Measurements from ENCODE around the gene ALS2. TPM values are rescaled to one million over a fixed set of nuclear protein-coding genes. Genes with fewer than 3 reads are reported as not detected.

ALS2 gene
- total RNA-seq, 1 donor from 2014 or later, result 54.0 TPM

- no peaks in the 10 kb centered on the region for H3K9me3 ChIP-seq (ENCODE audit: insufficient read depth, low read depth, low read length)
- no peak overlapping the region for H3K4me3 ChIP-seq (ENCODE audit: insufficient read depth, low read depth, low read length)
- H3K36me3 Mint-ChIP-seq (ENCODE audit: low read depth, unreplicated experiment), result no peaks in the 10 kb centered on the region
- FAIRE-seq, result no peak
- TF ChIP-seq CTCF (IDR thresholded peaks at IDR 0.05; ENCODE audit: insufficient read depth, low read depth, low read length) (no peak), EZH2 (IDR thresholded peaks at IDR 0.05; ENCODE audit: insufficient read depth, low read length) (no peak)
- H4K20me1 ChIP-seq (ENCODE audit: insufficient read depth, low read length), result no peaks in the 10 kb centered on the region
- H3K9me3 Mint-ChIP-seq (ENCODE audit: unreplicated experiment), result no peaks in the 10 kb centered on the region
- peaks cover 24% of the 10 kb centered on the region for H3K4me1 Mint-ChIP-seq (ENCODE audit: low read depth, unreplicated experiment)
- H3K9ac ChIP-seq (ENCODE audit: low read length), result no peak overlapping the region
- no peak for DNase-seq (ENCODE audit: low read depth)
- H3K27ac ChIP-seq (ENCODE audit: low read depth, low read length), result no peak overlapping the region
- H3K4me2 ChIP-seq (ENCODE audit: low read length), result no peak overlapping the region
- H3K27me3 ChIP-seq (ENCODE audit: insufficient read depth, low read length), result no peaks in the 10 kb centered on the region
- no peak overlapping the region for H2AFZ ChIP-seq (ENCODE audit: low read depth, low read length)
- no peaks in the 10 kb centered on the region for H3K27me3 Mint-ChIP-seq (ENCODE audit: low read depth, unreplicated experiment)
- no peak overlapping the region for H3K4me3 Mint-ChIP-seq (ENCODE audit: unreplicated experiment)
- H3K27ac Mint-ChIP-seq (ENCODE audit: unreplicated experiment), result no peak overlapping the region
- no peaks in the 10 kb centered on the region for H3K36me3 ChIP-seq (ENCODE audit: insufficient read depth, low read length)
- H3K79me2 ChIP-seq (ENCODE audit: insufficient read depth, low read length), result no peaks in the 10 kb centered on the region
- H3K4me1 ChIP-seq (ENCODE audit: insufficient read depth, low read length), result peaks cover 23% of the 10 kb centered on the region
Observed at GRCh38 chr2:201809633-201810032, 28.9 kb upstream of the ALS2 start.

DNA sequence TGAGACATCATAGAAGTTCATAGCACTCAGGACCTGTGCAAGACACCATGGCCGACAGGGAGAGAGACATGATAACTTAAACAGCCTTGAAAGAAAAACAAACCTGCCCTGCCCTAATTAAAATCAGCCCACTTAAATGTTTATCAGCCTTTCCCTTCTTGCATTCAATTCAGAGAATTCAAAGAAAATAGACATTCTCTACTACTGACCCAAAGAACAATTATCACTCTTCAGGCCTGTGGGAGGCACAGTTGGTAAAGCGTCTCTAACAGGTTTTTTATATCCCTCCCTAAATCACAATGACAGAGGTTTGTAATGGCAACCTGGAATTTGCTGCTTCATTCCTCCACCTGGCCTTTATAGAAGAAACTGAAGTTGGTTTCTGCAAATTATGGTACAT is 27.3 kb upstream of the ALS2 start:
- Histone ChIP-seq H3K4me2 (ENCODE audit: low read length) (peak overlapping the region; percentile 56), H3K4me3 (ENCODE audit: insufficient read depth, low read depth, low read length) (no peak overlapping the region), H3K4me1 (ENCODE audit: insufficient read depth, low read length) (peaks cover 23% of the 10 kb centered on the region), H3K9ac (ENCODE audit: low read length) (peak overlapping the region; percentile 50), H3K79me2 (ENCODE audit: insufficient read depth, low read length) (no peaks in the 10 kb centered on the region), H3K36me3 (ENCODE audit: insufficient read depth, low read length) (no peaks in the 10 kb centered on the region), H3K9me3 (ENCODE audit: insufficient read depth, low read depth, low read length) (no peaks in the 10 kb centered on the region), H3K27me3 (ENCODE audit: insufficient read depth, low read length) (no peaks in the 10 kb centered on the region), H2AFZ (ENCODE audit: low read depth, low read length) (peak overlapping the region; percentile 61), H3K27ac (ENCODE audit: low read depth, low read length) (no peak overlapping the region), H4K20me1 (ENCODE audit: insufficient read depth, low read length) (no peaks in the 10 kb centered on the region)
- H3K27ac Mint-ChIP-seq (ENCODE audit: unreplicated experiment), result peak overlapping the region; percentile 96
- H3K27me3 Mint-ChIP-seq (ENCODE audit: low read depth, unreplicated experiment), result no peaks in the 10 kb centered on the region
- no peak for DNase-seq (ENCODE audit: low read depth)
- no peak overlapping the region for H3K4me3 Mint-ChIP-seq (ENCODE audit: unreplicated experiment)
- FAIRE-seq, result no peak
- peaks cover 30% of the 10 kb centered on the region for H3K4me1 Mint-ChIP-seq (ENCODE audit: low read depth, unreplicated experiment)
- H3K9me3 Mint-ChIP-seq (ENCODE audit: unreplicated experiment), result no peaks in the 10 kb centered on the region
- H3K36me3 Mint-ChIP-seq (ENCODE audit: low read depth, unreplicated experiment), result no peaks in the 10 kb centered on the region
- TF ChIP-seq EZH2 (IDR thresholded peaks at IDR 0.05; ENCODE audit: insufficient read depth, low read length) (no peak), CTCF (IDR thresholded peaks at IDR 0.05; ENCODE audit: insufficient read depth, low read depth, low read length) (no peak)

DNA sequence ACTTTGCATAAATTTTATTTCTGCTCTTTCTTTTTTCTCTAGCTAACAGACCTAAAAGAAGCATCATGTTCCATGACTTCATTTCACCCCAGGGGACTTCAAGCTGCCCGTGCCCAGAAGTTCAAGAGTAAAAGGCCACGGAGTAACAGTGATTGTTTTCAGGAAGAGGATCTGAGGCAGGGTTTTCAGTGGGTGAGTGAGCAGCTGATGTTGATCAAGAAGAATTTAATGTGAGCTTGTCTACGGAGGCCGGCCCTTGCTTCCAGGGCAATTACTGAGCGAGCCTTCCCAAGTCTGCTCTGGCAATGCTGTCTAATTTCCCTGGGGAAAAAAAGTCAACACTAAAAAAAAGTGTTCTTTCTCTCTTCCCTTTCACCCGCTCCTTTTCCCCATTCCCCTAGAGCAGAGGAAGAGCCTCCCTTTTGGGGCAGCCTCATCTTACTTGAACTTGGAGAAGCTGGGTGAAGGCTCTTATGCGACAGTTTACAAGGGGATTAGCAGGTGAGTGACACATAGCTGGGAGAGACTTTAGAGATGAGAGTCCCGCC is 26.8 kb upstream of the ALS2 start:
- peak overlapping the region; percentile 50 for H3K9ac ChIP-seq (ENCODE audit: low read length)

More for the DNA sequence above, 26.8 kb upstream of the ALS2 start:
- H3K4me3 Mint-ChIP-seq (ENCODE audit: unreplicated experiment), result peak overlapping the region; percentile 68
- TF ChIP-seq EZH2 (IDR thresholded peaks at IDR 0.05; ENCODE audit: insufficient read depth, low read length), result no peak
- TF ChIP-seq CTCF (IDR thresholded peaks at IDR 0.05; ENCODE audit: insufficient read depth, low read depth, low read length), result no peak
- no peaks in the 10 kb centered on the region for H3K9me3 ChIP-seq (ENCODE audit: insufficient read depth, low read depth, low read length)
- H3K4me2 ChIP-seq (ENCODE audit: low read length), result peak overlapping the region; percentile 56
- H3K27ac ChIP-seq (ENCODE audit: low read depth, low read length), result peak overlapping the region; percentile 49
- H3K27me3 ChIP-seq (ENCODE audit: insufficient read depth, low read length), result no peaks in the 10 kb centered on the region
- DNase-seq (ENCODE audit: low read depth) (peak; percentile 64), FAIRE-seq (no peak)
- H2AFZ ChIP-seq (ENCODE audit: low read depth, low read length), result peak overlapping the region; percentile 61
- H4K20me1 ChIP-seq (ENCODE audit: insufficient read depth, low read length), result no peaks in the 10 kb centered on the region
- H3K27ac Mint-ChIP-seq (ENCODE audit: unreplicated experiment), result peak overlapping the region; percentile 96
- no peaks in the 10 kb centered on the region for H3K36me3 ChIP-seq (ENCODE audit: insufficient read depth, low read length)
- no peak overlapping the region for H3K4me3 ChIP-seq (ENCODE audit: insufficient read depth, low read depth, low read length)
- H3K36me3 Mint-ChIP-seq (ENCODE audit: low read depth, unreplicated experiment), result no peaks in the 10 kb centered on the region
- H3K9me3 Mint-ChIP-seq (ENCODE audit: unreplicated experiment), result no peaks in the 10 kb centered on the region
- no peaks in the 10 kb centered on the region for H3K79me2 ChIP-seq (ENCODE audit: insufficient read depth, low read length)
- H3K4me1 Mint-ChIP-seq (ENCODE audit: low read depth, unreplicated experiment), result peaks cover 31% of the 10 kb centered on the region
- H3K4me1 ChIP-seq (ENCODE audit: insufficient read depth, low read length), result peaks cover 23% of the 10 kb centered on the region
- no peaks in the 10 kb centered on the region for H3K27me3 Mint-ChIP-seq (ENCODE audit: low read depth, unreplicated experiment)
